ENCODE results near the gene DPCD.

- TF ChIP-seq CTCF (IDR thresholded peaks at IDR 0.05 in 8 of 11, conservative IDR thresholded peaks at IDR 0.05 in 3 of 11) (no peak), POLR2A (IDR thresholded peaks at IDR 0.05) (no peak)
Measured at GRCh38 chr10:101587725-101588653, at the start of gene DPCD, which contains the start of gene POLL.

Data from spleen (tissue), 7 donors.